ENCODE results near the gene VSIG2. TPM values are rescaled to one million over a fixed set of nuclear protein-coding genes. Genes with fewer than 3 reads are reported as not detected.
A peak's percentile ranks its signal among the peaks of the same experiment; 100 is the strongest.

VSIG2 gene
- total and polyA plus RNA-seq, 8 donors = 0.18 to 4.5 (median 1.2) TPM

DNA sequence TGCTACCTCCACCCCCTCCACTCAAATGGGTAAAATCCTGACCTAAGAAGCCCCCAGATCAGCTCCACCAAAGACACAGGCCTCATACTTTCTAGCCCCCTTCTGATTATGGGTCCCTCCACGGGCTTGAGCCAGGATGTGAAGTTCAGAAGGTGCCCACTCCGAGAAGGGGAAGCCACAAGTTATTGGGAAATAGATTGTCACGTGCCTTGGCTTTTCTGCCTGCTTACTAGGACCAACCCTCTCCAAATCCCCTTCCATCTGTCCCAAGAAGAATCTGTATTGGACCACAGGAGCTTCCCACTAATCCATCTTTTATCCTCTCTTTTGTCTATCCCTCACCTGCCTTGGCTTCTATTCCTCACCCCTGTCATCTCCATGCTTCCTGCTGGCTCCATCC, 15.3 kb downstream of the VSIG2 start:
- peaks cover 0 to 14% (median 0%) of the 10 kb centered on the region in 3 donors for H3K4me1 ChIP-seq
- 62 to 74% methylated on average over 3 of the region's 3 CpGs for WGBS, 2 donors

DNA sequence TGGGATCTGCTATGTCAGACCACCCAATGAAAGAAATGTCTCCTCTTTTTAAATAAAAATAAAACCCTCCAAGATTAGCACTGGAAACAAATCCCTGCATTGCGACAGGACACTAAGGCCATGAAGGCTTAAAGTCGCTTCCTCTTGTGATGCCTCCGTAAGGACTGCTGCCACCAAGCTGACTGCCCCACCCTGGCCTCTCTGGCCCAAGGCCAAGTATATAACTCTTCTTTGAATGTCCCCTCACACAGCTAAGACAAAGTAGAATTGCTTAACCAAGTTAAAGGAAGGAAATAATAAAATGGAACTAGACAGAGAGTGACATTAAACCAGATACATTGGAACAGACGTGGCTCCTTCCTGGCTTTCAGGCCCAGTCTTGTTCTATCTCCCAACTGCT, 19.8 kb downstream of the VSIG2 start:
- Histone ChIP-seq H3K27ac (no peak overlapping the region), H3K9me3 (no peaks in the 10 kb centered on the region), H3K27me3 (no peaks in the 10 kb centered on the region), H3K4me3 (no peak overlapping the region), H3K36me3 (no peaks in the 10 kb centered on the region), H3K4me1 (no peaks in the 10 kb centered on the region)
- TF ChIP-seq, protein P1, sequence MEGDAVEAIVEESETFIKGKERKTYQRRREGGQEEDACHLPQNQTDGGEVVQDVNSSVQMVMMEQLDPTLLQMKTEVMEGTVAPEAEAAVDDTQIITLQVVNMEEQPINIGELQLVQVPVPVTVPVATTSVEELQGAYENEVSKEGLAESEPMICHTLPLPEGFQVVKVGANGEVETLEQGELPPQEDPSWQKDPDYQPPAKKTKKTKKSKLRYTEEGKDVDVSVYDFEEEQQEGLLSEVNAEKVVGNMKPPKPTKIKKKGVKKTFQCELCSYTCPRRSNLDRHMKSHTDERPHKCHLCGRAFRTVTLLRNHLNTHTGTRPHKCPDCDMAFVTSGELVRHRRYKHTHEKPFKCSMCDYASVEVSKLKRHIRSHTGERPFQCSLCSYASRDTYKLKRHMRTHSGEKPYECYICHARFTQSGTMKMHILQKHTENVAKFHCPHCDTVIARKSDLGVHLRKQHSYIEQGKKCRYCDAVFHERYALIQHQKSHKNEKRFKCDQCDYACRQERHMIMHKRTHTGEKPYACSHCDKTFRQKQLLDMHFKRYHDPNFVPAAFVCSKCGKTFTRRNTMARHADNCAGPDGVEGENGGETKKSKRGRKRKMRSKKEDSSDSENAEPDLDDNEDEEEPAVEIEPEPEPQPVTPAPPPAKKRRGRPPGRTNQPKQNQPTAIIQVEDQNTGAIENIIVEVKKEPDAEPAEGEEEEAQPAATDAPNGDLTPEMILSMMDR (IDR thresholded peaks at IDR 0.05) = no peak
- ATAC-seq (peak in 1 of 4 donors; percentile 49), DNase-seq (no peak), FAIRE-seq (no peak)
- intact Hi-C loops (cut with DNase I) = no loop called here
- WGBS, 2 donors = 86 to 87% methylated on average over 4 of the region's 4 CpGs

More for the DNA sequence above, 15.3 kb downstream of the VSIG2 start:
- TF ChIP-seq, protein P1 (IDR thresholded peaks at IDR 0.05) = no peak
- Histone ChIP-seq H3K27ac (no peak overlapping the region), H3K9me3 (no peaks in the 10 kb centered on the region), H3K4me3 (no peak overlapping the region), H3K27me3 (peaks cover 0 to 8% (median 0%) of the 10 kb centered on the region in 4 donors), H3K36me3 (no peaks in the 10 kb centered on the region)
- FAIRE-seq = no peak
- no peak for DNase-seq
- intact Hi-C loops (cut with DNase I) = no loop called here
- no peak for ATAC-seq

DNA sequence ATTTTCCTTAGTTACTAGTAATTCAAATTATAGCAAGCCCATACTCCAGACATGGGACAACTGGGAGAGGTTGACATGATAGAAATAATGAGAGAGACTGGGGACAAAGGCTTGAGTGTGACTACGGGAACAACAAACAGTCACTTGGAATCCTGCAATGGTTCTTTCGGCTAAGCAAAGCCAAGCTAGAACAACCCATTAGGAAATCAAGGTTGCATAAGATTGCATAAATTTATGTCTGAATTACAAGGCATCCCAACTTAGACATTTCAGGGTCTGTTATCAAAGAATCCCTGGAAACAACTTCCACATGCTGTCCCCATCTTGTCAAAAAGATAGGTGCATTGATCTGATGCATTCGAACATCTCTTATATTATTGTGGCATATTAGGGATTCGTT, 22.5 kb downstream of the VSIG2 start:
- 80 to 84% methylated on average over 4 of the region's 4 CpGs for WGBS, 2 donors
- DNase-seq (no peak), FAIRE-seq (no peak), ATAC-seq (no peak)
- H3K27ac ChIP-seq = no peak overlapping the region
- no peaks in the 10 kb centered on the region for H3K36me3 ChIP-seq
- H3K27me3 ChIP-seq = no peaks in the 10 kb centered on the region
- intact Hi-C loops (cut with DNase I) = no loop called here
- H3K4me1 ChIP-seq = peaks cover 0 to 9% (median 0%) of the 10 kb centered on the region in 3 donors
- no peak overlapping the region for H3K4me3 ChIP-seq
- no peaks in the 10 kb centered on the region for H3K9me3 ChIP-seq
- TF ChIP-seq, protein P1 (IDR thresholded peaks at IDR 0.05) = no peak

DNA sequence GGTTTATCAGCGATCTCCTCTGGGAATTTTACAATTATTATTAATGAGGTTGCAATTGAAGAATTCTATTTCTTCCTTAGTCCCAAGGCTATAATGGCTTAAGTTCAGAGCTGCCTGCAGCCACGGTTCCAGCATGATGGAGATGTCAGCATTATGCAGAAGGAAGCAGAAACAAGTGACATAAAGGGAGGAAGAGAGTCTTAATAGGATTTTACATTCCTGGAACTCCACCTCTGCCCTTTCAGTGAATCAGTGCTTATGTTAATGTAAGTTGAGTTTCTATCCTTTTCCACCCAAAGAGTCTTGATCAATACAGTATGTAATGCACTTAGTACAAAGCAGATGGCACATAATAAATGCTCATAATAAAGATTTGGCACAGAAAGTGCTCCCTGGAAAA, 23.9 kb downstream of the VSIG2 start:
- no peak overlapping the region for H3K4me3 ChIP-seq
- no peaks in the 10 kb centered on the region for H3K27me3 ChIP-seq
- DNase-seq (no peak), FAIRE-seq (no peak), ATAC-seq (no peak)
- 75 to 84% methylated on average over 2 of the region's 2 CpGs for WGBS, 2 donors
- peaks cover 0 to 9% (median 0%) of the 10 kb centered on the region in 3 donors for H3K4me1 ChIP-seq
- H3K27ac ChIP-seq = no peak overlapping the region
- intact Hi-C loops (cut with DNase I) = no loop called here
- TF ChIP-seq, protein P1 (IDR thresholded peaks at IDR 0.05) = no peak
- H3K36me3 ChIP-seq = no peaks in the 10 kb centered on the region
- no peaks in the 10 kb centered on the region for H3K9me3 ChIP-seq

DNA sequence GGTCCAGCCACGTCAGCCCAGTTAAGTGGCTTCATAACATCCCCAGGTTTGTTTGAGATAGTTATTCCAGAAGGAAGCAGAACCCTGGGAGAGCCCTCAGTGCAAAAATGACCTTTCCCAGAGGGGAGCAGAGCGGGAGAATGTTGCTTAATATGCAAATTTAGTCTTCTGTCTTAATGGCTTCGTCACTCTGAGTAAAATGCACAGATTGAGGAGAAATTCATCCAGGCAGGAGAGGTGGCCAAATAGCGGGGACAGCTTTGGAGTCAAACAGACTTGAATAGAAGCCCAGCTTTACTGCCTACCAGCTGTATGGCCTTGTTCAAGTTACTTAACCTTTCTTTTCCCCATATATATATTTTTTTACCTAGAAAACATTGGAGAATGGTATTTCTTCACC, 24.6 kb downstream of the VSIG2 start:
- Histone ChIP-seq H3K4me1 (peaks cover 0 to 9% (median 0%) of the 10 kb centered on the region in 3 donors), H3K9me3 (no peaks in the 10 kb centered on the region), H3K27ac (no peak overlapping the region), H3K36me3 (no peaks in the 10 kb centered on the region), H3K4me3 (no peak overlapping the region), H3K27me3 (no peaks in the 10 kb centered on the region)
- 79 to 82% methylated on average over 4 of the region's 4 CpGs for WGBS, 2 donors
- intact Hi-C loops (cut with DNase I) = no loop called here
- FAIRE-seq (no peak), ATAC-seq (no peak), DNase-seq (no peak)
- TF ChIP-seq, protein P1 (IDR thresholded peaks at IDR 0.05) = no peak
